Measurements from ENCODE around the gene ILDR1. TPM values are rescaled to one million over a fixed set of nuclear protein-coding genes. Genes with fewer than 3 reads are reported as not detected.

Gene ILDR1
- total RNA-seq, 1 experiment from 2014 or later: 2.3 TPM

GRCh38 chr3:121962443-121962842 lies 59.6 kb downstream of the ILDR1 start:
- no peak for DNase-seq (ENCODE audit: low spot score)
- no peak for TF ChIP-seq MYBL2 (CRISPR knock-in tag; IDR thresholded peaks at IDR 0.05)
- TF ChIP-seq ZMAT4 (CRISPR knock-in tag; IDR thresholded peaks at IDR 0.05): no peak
- TF ChIP-seq, protein P1, sequence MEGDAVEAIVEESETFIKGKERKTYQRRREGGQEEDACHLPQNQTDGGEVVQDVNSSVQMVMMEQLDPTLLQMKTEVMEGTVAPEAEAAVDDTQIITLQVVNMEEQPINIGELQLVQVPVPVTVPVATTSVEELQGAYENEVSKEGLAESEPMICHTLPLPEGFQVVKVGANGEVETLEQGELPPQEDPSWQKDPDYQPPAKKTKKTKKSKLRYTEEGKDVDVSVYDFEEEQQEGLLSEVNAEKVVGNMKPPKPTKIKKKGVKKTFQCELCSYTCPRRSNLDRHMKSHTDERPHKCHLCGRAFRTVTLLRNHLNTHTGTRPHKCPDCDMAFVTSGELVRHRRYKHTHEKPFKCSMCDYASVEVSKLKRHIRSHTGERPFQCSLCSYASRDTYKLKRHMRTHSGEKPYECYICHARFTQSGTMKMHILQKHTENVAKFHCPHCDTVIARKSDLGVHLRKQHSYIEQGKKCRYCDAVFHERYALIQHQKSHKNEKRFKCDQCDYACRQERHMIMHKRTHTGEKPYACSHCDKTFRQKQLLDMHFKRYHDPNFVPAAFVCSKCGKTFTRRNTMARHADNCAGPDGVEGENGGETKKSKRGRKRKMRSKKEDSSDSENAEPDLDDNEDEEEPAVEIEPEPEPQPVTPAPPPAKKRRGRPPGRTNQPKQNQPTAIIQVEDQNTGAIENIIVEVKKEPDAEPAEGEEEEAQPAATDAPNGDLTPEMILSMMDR (IDR thresholded peaks at IDR 0.05): no peak
- TF ChIP-seq, protein P2, sequence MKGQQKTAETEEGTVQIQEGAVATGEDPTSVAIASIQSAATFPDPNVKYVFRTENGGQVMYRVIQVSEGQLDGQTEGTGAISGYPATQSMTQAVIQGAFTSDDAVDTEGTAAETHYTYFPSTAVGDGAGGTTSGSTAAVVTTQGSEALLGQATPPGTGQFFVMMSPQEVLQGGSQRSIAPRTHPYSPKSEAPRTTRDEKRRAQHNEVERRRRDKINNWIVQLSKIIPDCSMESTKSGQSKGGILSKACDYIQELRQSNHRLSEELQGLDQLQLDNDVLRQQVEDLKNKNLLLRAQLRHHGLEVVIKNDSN (CRISPR knock-in tag; IDR thresholded peaks at IDR 0.05): no peak
- no peak for TF ChIP-seq ATF6 (CRISPR knock-in tag; IDR thresholded peaks at IDR 0.05)
- no peak for TF ChIP-seq ZNF512 (CRISPR knock-in tag; IDR thresholded peaks at IDR 0.05; ENCODE audit: borderline replicate concordance)
- TF ChIP-seq GRHL2 (CRISPR knock-in tag; IDR thresholded peaks at IDR 0.05; ENCODE audit: insufficient replicate concordance, severe bottlenecking): no peak
- TF ChIP-seq NR2C2 (CRISPR knock-in tag; IDR thresholded peaks at IDR 0.05): no peak
- TF ChIP-seq JUN (CRISPR knock-in tag; IDR thresholded peaks at IDR 0.05): no peak
- TF ChIP-seq ZNF396 (CRISPR knock-in tag; IDR thresholded peaks at IDR 0.05; ENCODE audit: borderline replicate concordance): no peak
- peaks cover 40% of the 10 kb centered on the region for H3K9me3 Mint-ChIP-seq
- H3K27ac Mint-ChIP-seq: no peak overlapping the region
- H3K4me1 Mint-ChIP-seq: peaks cover 17% of the 10 kb centered on the region
- CTCF ChIA-PET: no interaction called here
- no peak overlapping the region for H3K4me3 Mint-ChIP-seq
- H3K27me3 Mint-ChIP-seq (ENCODE audit: low read depth): no peaks in the 10 kb centered on the region
- H3K36me3 Mint-ChIP-seq: no peaks in the 10 kb centered on the region
- POLR2A ChIA-PET: no interaction called here
- no peak for ATAC-seq

- no peaks in the 10 kb centered on the region for H3K36me3 Mint-ChIP-seq
- H3K27me3 Mint-ChIP-seq (ENCODE audit: low read depth): no peaks in the 10 kb centered on the region
- H3K4me3 Mint-ChIP-seq: no peak overlapping the region
- ChIA-PET POLR2A (no interaction called here), CTCF (no interaction called here)
- peaks cover 43% of the 10 kb centered on the region for H3K9me3 Mint-ChIP-seq
- no peak overlapping the region for H3K27ac Mint-ChIP-seq
- ATAC-seq (no peak), DNase-seq (ENCODE audit: low spot score) (no peak)
- H3K4me1 Mint-ChIP-seq: peaks cover 24% of the 10 kb centered on the region
- TF ChIP-seq AR (CRISPR knock-in tag; IDR thresholded peaks at IDR 0.05): no peak
- TF ChIP-seq, protein P3, sequence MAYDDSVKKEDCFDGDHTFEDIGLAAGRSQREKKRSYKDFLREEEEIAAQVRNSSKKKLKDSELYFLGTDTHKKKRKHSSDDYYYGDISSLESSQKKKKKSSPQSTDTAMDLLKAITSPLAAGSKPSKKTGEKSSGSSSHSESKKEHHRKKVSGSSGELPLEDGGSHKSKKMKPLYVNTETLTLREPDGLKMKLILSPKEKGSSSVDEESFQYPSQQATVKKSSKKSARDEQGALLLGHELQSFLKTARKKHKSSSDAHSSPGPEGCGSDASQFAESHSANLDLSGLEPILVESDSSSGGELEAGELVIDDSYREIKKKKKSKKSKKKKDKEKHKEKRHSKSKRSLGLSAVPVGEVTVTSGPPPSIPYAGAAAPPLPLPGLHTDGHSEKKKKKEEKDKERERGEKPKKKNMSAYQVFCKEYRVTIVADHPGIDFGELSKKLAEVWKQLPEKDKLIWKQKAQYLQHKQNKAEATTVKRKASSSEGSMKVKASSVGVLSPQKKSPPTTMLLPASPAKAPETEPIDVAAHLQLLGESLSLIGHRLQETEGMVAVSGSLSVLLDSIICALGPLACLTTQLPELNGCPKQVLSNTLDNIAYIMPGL (CRISPR knock-in tag; IDR thresholded peaks at IDR 0.05): no peak
- no peak for TF ChIP-seq ATF1 (CRISPR knock-in tag; IDR thresholded peaks at IDR 0.05)
- no peak for TF ChIP-seq CREB1 (CRISPR knock-in tag; IDR thresholded peaks at IDR 0.05)
- TF ChIP-seq TEAD1 (CRISPR knock-in tag; IDR thresholded peaks at IDR 0.05): no peak
- TF ChIP-seq NFE2L1 (CRISPR knock-in tag; IDR thresholded peaks at IDR 0.05): no peak
- TF ChIP-seq TP53 (CRISPR knock-in tag; IDR thresholded peaks at IDR 0.05): no peak
- TF ChIP-seq GTF2I (CRISPR knock-in tag; conservative IDR thresholded peaks at IDR 0.05): no peak
- TF ChIP-seq, protein P4, sequence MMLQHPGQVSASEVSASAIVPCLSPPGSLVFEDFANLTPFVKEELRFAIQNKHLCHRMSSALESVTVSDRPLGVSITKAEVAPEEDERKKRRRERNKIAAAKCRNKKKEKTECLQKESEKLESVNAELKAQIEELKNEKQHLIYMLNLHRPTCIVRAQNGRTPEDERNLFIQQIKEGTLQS (CRISPR knock-in tag; conservative IDR thresholded peaks at IDR 0.05): no peak
- TF ChIP-seq, protein P5, sequence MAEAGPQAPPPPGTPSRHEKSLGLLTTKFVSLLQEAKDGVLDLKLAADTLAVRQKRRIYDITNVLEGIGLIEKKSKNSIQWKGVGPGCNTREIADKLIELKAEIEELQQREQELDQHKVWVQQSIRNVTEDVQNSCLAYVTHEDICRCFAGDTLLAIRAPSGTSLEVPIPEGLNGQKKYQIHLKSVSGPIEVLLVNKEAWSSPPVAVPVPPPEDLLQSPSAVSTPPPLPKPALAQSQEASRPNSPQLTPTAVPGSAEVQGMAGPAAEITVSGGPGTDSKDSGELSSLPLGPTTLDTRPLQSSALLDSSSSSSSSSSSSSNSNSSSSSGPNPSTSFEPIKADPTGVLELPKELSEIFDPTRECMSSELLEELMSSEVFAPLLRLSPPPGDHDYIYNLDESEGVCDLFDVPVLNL (CRISPR knock-in tag; IDR thresholded peaks at IDR 0.05; ENCODE audit: borderline replicate concordance, low read depth): no peak
- TF ChIP-seq TCF7 (CRISPR knock-in tag; IDR thresholded peaks at IDR 0.05; ENCODE audit: low read depth): no peak
- no peak for TF ChIP-seq SMAD4 (CRISPR knock-in tag; IDR thresholded peaks at IDR 0.05)
- TF ChIP-seq ZNF317 (CRISPR knock-in tag; IDR thresholded peaks at IDR 0.05; ENCODE audit: borderline replicate concordance, low read depth): no peak
- no peak for TF ChIP-seq ELF4 (CRISPR knock-in tag; IDR thresholded peaks at IDR 0.05; ENCODE audit: low read depth)
Observed at GRCh38 chr3:121961283-121961682, 60.8 kb downstream of the ILDR1 start.

Measured in WTC11 (cell line).